NCI-H460 (cell line): ENCODE results near the gene GAMT. TPM values are rescaled to one million over a fixed set of nuclear protein-coding genes. Genes with fewer than 3 reads are reported as not detected.

Source experiments
- DNase-seq: peaks from one replicate; pipeline ENCODE4 v3.0.0-alpha.2; 2016; ENCODE audit warnings: low read depth; ENCODE audit errors: extremely low read depth
- total RNA-seq: library from RNA; depleted of rRNA; stranded (reverse); fragments of >200 nt; shearing (Covaris generic); gene quantifications from 2 replicates; pipeline ENCODE4 v1.2.3, GENCODE V29; 2014

The GAMT gene
- total RNA-seq, 1 experiment from 2014 or later: 10.3 TPM

DNA sequence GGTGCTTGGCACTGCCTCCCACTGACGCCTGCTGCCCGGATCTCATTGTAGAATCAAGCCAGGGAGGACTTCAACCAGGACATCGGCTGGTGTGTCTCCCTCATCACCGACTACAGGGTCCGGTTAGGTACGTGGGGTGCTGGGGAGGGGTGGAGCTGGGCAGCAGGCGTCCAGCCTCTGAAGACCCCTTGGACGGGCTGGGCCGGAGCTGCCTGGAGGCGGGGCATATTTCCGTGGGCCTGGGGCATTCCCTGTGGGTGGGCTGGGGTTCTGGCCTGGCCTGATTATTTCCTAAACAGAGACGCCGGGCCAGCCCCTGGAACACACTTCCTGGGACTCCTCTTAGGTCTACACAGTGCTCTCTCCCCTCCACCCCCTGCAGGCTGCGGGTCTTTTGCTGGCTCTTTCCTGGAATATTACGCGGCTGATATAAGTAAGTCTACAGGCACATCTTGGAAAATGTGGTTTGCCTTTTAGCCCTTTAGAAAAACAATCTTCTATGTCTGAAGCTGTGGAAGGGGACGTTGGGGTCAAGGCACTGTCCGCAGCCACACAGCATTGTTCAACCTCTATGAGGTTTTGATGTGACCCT is 32.0 kb downstream of the GAMT start:
- DNase-seq: no peak

DNA sequence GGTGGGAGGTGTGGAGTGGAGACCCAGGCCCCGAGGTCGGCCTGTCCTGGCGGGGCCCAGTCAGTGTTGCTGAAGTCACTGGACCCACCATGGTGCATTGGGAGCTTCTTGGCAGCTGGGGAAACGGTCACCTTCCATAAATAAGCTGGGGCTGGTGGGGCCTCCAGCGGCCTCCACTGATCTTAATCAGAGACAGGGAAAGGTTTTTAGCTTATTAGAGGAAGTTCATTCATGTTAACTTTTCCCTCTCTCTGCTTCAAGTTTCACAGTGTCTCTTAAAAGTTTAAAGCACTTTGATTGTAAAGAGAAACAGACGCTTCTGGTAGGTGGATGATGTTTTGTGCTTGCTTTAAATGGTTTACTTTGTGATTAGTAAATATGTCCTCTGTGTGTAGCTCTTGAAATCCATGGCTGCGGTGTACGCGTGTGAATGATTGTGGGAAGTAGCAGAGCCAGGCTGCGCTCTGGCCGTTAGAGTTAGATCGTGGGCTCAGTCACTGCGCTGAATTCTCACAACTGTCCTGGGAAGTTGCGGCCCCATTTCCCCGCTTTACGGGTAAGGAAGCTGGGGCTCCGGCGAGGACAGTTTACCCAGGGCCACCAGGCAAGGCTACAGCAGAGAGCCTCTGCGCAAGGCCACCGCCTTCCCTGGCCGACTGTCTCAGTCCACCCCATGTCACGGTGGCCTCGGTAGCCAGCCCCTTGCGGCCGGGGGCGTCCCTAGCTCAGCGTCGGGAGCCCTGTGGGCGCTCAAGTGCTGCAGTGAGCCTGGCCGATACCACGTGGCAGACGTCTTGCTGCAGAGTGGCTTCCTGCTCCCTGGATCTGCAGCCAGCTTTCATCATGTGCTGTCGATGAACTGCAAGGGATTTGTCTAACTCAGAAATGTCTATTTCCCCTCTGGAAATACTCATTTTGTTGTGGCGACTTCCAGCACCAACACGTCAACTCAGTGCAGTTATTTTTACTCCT is 34.2 kb downstream of the GAMT start:
- DNase-seq: no peak

DNA sequence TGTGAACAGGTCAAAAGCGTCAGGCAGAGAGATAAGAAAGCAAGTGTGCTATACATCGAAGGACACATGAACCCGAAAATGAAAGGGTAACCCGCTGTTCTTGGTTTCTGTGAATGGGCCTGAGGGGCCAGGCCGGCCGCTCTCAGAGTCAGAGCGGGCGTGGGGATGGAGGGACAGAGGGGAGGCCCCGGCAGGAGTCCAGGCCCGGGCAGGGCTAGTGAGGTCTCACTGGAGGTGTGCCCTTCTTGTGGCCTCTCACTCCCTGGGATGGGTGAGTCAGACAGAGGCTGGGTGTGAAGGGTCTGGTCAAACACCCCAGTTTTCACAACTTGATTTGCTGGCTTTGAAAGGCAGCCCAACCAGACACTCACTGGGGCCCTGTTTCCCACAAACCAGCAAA is 35.0 kb downstream of the GAMT start:
- DNase-seq: no peak

DNA sequence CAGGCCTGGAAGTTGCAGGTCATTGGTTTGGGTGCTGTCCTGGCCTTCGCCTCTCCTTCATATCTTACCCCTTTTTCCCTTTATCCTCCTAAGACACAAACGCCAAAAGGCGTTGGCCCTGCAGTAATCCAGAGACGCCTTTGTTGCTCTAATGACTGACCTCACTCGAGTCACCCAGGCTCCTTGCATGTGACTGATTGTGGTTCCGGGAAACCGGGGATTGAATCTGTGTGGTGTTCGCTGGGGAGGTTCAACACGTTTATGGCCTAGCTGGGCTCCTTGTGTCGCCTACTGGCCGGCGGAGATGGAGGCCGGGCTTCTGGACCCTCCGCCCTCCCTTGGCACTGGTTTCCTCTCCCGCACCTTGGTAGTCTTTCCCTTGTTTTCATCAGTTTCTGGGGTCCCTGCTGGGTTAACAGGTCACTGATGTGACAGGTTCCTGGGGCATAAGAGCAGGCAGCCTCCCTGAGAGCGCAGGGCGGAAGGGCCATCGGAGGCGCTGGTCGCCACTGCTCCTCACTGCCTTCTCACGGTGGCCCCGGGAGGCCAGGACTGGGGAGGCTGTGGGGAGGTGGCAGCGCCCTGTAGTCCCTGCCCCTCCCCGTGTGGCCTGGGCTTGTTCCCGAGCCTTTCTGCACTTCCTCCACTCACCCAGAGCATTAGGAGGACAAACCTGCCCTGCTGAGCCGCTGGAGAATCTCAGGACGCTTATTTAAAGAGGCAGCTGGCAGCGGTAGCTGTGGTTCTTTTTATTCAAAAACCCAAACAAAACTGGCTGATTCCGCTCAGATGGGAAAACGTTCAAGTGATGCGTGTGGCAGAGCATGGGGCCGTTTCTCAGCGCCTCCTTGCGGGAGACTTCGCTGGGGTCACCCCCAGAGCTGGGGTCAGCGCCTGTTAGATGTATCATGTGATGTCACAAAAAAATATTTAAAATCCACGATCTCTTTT is 35.7 kb downstream of the GAMT start:
- DNase-seq: no peak

DNA sequence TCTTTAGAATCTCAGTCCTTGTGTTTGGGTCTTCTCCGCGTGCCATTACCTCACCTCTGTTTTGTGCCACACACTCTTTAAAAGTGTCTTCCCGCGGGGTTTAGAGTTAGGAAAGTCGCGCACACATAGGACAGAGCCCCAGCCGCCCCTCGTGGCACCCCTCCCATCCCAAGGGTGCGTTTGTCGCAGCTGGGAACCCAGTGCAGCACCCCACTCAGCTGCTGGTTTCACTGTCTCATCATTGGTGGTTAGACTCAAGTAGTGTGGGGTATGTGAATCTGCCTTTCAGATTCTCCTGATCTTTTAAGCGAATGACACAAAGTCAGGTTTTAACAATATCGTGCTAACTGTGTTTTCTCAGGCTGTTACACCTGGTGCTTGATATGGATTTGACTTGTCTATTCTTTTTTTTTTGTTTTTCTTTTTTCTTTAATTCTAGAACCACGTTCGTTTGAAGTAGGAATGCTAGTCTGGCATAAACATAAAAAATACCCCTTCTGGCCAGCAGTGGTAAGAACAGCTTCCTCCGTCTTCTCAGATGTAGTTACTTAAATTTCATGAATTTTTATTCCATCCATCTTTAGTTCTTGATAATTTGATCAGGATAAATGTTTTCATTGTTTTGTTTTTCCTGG is 37.2 kb downstream of the GAMT start:
- no peak for DNase-seq

DNA sequence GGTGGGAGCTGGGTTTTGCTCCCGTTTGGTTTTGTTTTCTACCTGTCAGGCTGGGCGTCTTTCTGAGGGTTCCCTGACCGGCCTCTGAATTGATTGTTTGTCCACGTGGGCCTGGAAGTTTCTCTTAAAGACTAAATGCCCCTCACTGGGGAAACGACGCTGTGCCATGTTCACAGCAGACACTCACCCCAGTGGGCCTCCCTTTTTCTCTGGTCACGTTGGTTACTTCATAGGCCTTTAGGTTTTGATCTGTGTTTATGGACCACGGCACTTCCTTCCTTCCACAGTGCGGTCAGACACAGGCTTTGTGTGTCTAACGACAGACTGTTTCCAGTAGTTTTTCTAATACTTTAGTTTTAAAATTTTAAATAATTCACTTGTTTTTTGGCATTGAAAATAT is 37.7 kb downstream of the GAMT start:
- DNase-seq: no peak

DNA sequence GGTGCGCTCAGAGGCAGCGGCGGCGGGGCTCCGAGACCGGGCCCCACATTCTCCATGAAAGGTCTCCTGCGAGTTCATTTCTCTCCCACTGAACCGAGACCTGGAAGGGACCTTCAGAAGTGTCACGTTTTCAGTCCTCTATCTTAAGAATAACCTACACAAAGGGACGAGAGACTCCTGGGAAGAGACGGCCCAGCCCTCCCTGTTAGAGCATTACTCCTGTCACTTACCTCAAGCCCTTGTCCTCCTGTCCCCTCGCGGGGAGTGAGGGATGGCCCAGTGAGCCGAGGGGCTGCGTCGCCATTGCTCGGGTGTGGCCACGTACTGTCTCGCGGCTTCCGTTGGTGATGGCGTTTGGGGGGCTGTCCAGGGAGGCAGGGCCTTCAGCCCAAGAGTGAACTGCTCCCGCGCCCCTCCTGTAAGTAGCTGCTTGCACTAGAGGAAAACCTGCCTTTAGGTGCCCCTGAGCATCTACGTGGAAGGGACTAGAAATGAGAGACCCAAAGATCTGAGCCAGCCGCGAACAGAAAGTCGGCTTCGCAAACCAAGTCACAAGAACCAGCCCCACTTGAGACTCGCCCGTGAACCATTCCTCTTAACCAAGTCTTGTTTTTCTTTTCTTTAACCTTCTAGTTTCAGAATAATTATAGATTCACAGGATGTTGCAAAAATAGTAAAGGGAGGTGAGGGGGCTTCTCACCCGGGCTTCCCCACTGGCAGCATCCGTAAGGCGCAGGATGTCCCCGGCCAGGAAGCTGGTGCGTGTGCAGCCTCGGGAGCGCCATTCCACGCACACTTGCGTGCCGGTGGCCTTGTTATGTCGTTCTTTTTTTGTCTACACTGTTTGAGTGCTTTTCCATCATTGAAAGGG is 38.7 kb downstream of the GAMT start:
- DNase-seq: no peak

DNA sequence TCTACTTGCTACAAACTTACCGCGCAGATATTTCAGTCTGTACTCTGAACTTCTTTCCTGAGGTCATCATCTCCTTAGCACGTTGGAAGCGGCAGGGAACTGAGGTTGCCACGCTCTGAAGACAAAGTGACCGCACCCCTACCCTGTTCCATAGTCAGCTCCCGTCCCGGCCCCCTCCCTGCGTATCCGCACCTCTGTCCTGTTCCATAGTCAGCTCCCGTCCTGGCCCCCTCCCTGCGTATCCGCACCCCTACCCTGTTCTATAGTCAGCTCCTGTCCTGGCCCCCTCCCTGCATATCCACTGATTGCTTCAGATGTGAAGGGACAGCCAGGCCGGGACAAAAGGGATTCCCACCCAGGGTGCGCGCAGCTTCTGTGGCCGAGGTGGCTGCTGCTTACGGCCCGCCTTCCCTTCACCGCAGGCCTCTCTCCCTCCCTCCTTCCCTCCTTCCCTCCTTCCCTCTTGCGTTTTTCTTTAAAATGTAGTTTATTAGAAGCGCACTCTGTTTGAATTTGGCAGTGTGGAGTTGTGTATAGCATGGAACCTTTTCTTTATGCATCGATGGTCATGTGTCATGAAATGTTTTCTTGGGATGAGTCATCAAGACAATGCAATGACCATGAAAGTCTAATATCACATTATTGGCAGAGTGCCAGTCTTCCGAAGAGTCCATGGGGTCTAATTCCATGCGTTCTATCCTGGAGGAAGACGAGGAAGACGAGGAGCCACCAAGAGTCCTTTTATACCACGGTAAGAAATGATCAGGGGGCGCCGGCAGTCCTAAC is 39.5 kb downstream of the GAMT start:
- peak; percentile 24 for DNase-seq

DNA sequence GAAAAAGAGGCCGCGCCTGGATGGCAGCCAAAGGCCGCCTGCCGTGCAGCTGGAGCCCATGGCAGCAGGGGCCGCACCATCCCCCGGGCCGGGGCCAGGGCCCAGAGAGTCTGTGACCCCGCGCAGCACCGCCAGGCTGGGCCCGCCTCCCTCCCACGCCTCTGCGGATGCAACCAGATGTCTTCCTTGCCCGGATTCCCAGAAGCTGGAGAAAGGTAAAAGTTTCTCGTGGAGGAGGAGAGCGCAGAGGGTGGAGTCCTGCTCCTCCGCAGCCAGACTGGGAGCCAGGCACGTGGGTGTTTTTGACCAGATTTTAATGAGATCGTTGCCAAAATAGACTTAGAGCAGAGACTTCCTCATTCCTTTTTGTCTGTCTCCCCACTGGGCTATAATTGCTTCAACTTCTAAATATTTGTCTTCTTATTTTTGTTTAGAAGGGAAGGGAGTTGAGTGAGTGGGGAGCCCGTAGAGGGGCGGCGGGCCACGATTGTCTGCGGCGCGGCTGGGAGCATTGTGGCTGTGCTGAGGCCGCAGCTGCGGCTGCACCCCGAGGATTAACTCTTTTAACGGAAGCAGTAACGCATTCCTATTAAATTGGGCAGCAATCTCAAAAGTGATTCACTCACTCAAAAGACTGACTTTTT is 40.4 kb downstream of the GAMT start:
- no peak for DNase-seq

DNA sequence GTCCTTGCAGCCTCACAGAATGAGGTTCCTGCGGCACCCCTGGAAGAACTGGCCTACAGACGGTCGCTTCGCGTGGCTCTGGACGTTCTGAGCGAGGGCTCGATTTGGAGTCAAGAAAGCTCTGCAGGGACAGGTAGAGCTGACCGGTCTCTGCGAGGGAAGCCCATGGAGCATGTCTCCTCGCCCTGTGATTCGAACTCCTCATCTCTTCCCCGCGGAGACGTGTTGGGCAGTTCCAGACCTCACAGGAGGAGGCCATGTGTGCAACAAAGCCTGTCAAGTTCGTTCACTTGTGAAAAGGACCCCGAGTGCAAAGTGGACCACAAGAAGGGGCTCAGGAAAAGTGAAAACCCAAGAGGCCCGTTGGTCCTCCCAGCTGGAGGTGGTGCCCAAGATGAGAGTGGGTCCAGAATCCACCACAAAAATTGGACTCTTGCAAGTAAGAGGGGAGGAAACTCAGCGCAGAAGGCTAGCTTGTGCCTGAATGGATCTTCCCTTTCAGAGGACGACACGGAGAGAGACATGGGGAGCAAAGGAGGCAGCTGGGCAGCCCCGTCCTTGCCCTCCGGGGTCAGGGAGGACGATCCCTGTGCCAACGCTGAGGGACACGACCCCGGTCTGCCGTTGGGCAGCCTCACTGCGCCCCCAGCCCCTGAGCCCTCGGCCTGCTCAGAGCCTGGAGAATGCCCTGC is 41.1 kb downstream of the GAMT start:
- no peak for DNase-seq

DNA sequence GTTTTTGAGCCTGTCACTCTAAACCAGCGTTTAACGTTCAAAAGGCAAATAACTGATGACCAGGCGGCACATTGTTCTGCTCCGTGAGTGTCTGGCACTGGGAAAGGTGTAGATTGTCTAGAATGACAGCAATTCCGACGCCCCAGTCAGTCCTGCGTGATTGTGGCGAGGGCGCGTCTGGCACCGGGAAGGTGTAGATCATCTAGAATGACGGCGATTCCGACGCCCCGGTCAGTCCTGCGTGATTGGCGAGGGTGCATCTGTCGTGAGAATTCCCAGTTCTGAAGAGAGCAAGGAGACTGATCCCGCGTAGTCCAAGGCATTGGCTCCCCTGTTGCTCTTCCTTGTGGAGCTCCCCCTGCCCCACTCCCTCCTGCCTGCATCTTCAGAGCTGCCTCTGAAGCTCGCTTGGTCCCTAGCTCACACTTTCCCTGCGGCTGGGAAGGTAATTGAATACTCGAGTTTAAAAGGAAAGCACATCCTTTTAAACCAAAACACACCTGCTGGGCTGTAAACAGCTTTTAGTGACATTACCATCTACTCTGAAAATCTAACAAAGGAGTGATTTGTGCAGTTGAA is 43.7 kb downstream of the GAMT start:
- no peak for DNase-seq

DNA sequence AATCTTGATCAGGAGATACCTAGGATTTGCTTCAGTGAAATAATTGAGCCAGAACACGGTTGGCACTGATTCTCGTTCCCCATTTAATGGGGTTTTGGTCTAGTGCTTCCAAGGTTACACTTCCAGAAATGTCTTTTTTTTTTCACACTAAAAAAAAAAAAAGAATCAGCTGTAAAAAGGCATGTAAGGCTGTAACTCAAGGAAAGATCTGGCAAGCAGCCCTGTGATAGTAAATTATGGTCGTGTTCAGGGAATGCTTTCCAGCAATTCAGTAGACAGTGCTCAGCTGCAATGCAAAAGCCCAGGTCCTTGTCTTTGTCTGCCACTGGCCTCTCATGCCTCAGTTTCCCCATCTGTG is 44.9 kb downstream of the GAMT start:
- DNase-seq: no peak

DNA sequence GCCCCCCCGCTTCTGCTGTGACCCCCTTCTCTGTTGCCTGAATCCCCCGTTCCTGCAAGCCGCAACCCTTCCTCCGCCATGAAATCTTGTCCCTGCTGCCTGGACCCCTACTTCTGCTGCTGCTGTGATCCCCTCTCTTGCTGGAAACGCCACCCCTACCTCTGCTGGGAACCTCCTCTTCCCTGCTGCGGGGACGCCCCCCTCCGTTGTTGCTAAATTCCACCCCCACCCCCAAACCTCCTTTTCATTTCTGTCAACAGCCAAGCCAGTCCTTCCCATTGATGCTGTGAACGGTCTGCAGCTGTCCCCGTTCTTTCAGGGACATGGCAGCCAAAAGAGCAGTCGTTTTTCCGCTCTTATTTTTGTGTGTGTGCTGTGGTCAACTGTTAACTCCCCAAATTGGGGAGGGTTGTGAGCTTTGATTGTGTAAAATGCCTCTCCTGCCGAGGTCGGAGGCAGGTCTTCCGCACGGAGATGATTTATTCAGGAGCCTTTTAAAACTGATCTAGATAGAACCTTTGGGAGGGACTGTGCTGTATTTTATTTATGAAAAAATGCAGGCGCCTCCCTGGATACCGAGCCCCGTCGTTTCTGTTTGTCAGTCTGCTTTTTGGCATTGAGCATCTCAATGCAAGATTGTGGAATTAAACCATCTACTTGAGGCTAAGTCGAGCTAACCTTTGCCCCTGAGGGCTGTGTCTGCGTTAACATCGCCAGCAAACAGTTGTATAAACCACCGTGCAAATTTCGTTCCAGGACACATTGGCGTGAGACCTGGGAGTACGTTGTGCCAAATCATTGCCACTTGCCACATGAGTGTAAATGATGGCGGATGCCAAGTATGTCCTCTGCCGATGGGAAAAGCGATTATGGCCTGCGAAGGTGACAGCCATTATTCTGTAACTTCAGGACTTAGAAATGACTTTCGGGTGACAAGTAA is 45.5 kb downstream of the GAMT start:
- DNase-seq: no peak

DNA sequence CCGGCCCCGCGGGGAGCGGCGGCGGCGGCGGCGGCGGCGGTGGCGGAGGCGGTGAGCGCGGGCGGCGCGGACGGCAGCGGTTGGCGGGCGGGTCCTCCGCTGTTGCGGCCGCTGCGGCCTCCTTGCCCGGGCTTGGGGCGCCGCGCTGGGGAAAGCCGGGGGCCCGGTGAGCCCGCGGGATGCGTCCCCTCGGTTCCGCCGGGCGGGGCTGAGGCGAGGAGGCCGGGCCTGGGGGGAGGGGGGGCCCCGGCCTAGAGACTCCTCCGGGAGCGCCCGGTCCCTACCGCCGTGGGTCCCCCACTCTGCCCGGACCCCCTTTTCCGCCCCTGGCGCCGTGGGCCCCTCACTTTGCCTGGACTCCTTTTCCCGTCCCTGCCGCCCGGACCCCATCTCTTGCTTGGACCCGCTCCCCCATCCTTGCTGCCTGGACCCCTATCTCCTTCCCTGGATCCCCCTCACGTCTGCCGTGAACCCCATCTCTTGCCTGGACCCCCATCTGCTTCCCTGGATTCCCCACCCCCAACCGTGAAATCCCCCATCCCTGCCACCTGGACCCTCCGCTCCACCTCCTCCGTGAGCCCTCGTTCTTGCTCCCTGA is 46.3 kb downstream of the GAMT start:
- no peak for DNase-seq

DNA sequence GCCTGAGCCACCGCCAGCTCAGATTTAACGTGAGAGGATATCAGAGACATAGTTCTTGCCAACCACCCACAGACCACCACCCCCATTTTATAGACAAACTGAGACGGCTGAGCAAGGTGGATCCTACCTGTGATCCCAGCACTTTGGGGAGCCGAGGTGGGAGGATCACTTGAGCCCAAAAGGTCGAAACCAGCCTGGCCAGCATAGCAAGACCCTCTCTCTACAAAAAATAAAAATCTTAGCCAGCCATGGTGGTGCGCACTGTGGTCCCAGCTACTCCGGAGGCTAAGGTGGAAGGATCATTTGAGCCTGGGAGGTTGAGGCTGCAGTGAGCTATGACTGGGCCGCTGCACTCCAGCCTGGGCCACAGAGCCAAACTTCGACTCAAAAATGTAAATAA is 48.2 kb downstream of the GAMT start:
- DNase-seq: no peak

DNA sequence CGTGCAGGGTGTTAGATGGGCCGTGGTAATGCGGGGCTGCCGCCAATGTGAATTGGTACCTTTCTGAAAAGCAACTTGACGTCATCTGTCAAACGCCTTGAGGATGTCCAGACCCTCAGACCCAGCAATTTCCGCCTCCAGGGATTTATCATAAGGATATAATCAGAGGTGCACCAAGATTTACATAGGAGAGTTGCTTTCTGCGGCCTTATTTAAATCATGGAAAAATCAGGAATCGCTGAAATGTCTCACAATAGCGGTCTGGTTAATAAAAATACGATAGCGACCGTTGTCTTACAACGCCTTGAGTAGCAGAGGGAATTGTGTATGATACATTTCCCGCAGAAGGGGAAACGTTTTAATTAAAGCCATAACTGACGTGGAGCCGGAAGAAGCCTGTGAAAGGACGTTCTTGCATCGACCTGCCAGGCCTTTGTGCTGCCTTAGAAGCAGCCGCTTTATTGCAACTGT is 49.9 kb downstream of the GAMT start:
- DNase-seq: no peak
